Natural killer cell (primary cell): ENCODE results near the gene UAP1. TPM values are rescaled to one million over a fixed set of nuclear protein-coding genes. Genes with fewer than 3 reads are reported as not detected.
"Not testable (repeated sequence)": the region's sequence is repeated elsewhere in the genome, so short reads cannot be mapped to it uniquely, and the experiment has no call there.

Experiments
- ATAC-seq, 3 donors: fragments of 150-1000 bp in 2 of 3; fragments of 200-7000 bp in 1 of 3; cut with Tn5 transposase; 1 replicate in 1 of 3; 2 replicates in 2 of 3; pipeline ENCODE4 v1.10.0; 2021; ENCODE audit warnings: mild to moderate bottlenecking in 2 of 3, moderate library complexity in 2 of 3
- DNase-seq, 2 donors: peaks; one replicate each; pipeline versions ENCODE4 v3.0.0 to v3.0.0-alpha.2; 2013 to 2021; ENCODE audit warnings: mixed read lengths in 1 of 2
- H3K27ac ChIP-seq: one replicate; pipeline ENCODE4 v1.5.1; 2013; ENCODE audit warnings: mild to moderate bottlenecking, low read length
- H3K27me3 ChIP-seq: one replicate; pipeline ENCODE4 v1.6.1; 2013; ENCODE audit warnings: low read length; ENCODE audit not compliant: control insufficient read depth, insufficient read depth
- H3K36me3 ChIP-seq: one replicate; pipeline ENCODE4 v1.6.1; 2013; ENCODE audit warnings: low read length; ENCODE audit not compliant: control insufficient read depth, insufficient read depth
- H3K4me1 ChIP-seq: one replicate; pipeline ENCODE4 v1.6.1; 2013; ENCODE audit warnings: low read length; ENCODE audit not compliant: control insufficient read depth, insufficient read depth
- H3K4me3 ChIP-seq: one replicate; pipeline ENCODE4 v1.5.1; 2013; ENCODE audit warnings: low read length
- H3K9me3 ChIP-seq: one replicate; pipeline ENCODE4 v1.6.1; 2013; ENCODE audit warnings: low read length; ENCODE audit not compliant: control insufficient read depth, insufficient read depth
- H3K27ac Mint-ChIP-seq, 2 donors: one replicate each; pipeline ENCODE4 v1.8.0; 2022; ENCODE audit warnings: mild to moderate bottlenecking in 2 of 2, mixed read lengths in 2 of 2, moderate library complexity in 1 of 2
- H3K27me3 Mint-ChIP-seq, 2 donors: one replicate each; pipeline ENCODE4 v1.8.0; 2022; ENCODE audit warnings: low read depth in 2 of 2, mixed read lengths in 2 of 2
- H3K36me3 Mint-ChIP-seq: one replicate; pipeline ENCODE4 v1.8.0; 2022; ENCODE audit warnings: mixed read lengths
- H3K4me1 Mint-ChIP-seq, 2 donors: one replicate each; pipeline ENCODE4 v1.8.0; 2022; ENCODE audit warnings: mixed read lengths in 2 of 2
- H3K4me3 Mint-ChIP-seq: one replicate; pipeline ENCODE4 v1.8.0; 2022; ENCODE audit warnings: mild to moderate bottlenecking, moderate library complexity, mixed read lengths
- H3K9me3 Mint-ChIP-seq, 2 donors: one replicate each; pipeline ENCODE4 v1.8.0; 2022; ENCODE audit warnings: mixed read lengths in 2 of 2
- WGBS: methylation state at CpG from one replicate; pipeline ENCODE4 v1.1.7; 2013; ENCODE audit warnings: missing lambda C conversion rate; ENCODE audit not compliant: insufficient coverage; 5-methylcytosine and 5-hydroxymethylcytosine counted together
- intact Hi-C: fragments of 100-400 bp; cut with micrococcal nuclease; formaldehyde crosslinking; loops from one replicate; pipeline ENCODE4 v1.14.2; 2022
- total RNA-seq, 4 donors: library from RNA; stranded (reverse); fragments of 120-200 nt in 1 of 4; gene quantifications; one replicate each; pipeline versions ENCODE4 v1.2.3 to v1.2.4, GENCODE V29; 2013 to 2022
- TF ChIP-seq, protein P1 (sequence below): fragments of 200-600 bp; IDR thresholded peaks from one replicate; pipeline ENCODE4 v1.8.0; 2022; ENCODE audit warnings: antibody characterized with exemption

Gene UAP1
- total RNA-seq, 3 donors from 2014 or later (not counting 1 experiment from before 2014, with no cell fraction given): 69.2 to 109 (median 74.2) TPM

DNA sequence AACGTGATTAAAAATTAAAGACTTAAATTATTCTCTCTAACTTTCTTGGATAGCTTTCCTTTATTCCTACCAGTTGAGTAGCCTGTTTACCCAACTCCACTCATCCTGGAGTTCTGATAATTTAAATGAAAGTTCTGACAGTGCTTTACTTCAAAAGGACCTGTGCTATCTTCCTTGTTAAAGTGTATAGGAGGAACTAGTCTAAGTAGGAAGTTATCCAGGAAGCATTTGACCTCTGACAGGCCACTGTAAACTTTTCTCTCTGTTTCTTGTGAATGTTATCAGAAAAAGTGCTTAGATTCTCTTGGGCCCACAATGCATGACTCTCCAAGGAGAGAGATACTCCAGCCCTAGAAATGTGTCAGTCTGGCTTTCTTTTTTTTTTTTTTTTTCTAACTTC, 9.2 kb downstream of the UAP1 start:
- no peak overlapping the region for H3K4me3 ChIP-seq
- H3K4me1 ChIP-seq: no peaks in the 10 kb centered on the region
- WGBS: no CpG with 5 or more reads among the region's 1 CpG
- no peak overlapping the region for H3K4me3 Mint-ChIP-seq
- ATAC-seq: no peak
- H3K27ac ChIP-seq: no peak overlapping the region
- H3K36me3 ChIP-seq: no peaks in the 10 kb centered on the region
- peaks cover 37 to 43% of the 10 kb centered on the region in 2 donors for H3K4me1 Mint-ChIP-seq
- intact Hi-C loops: no loop called here
- TF ChIP-seq, protein P1, sequence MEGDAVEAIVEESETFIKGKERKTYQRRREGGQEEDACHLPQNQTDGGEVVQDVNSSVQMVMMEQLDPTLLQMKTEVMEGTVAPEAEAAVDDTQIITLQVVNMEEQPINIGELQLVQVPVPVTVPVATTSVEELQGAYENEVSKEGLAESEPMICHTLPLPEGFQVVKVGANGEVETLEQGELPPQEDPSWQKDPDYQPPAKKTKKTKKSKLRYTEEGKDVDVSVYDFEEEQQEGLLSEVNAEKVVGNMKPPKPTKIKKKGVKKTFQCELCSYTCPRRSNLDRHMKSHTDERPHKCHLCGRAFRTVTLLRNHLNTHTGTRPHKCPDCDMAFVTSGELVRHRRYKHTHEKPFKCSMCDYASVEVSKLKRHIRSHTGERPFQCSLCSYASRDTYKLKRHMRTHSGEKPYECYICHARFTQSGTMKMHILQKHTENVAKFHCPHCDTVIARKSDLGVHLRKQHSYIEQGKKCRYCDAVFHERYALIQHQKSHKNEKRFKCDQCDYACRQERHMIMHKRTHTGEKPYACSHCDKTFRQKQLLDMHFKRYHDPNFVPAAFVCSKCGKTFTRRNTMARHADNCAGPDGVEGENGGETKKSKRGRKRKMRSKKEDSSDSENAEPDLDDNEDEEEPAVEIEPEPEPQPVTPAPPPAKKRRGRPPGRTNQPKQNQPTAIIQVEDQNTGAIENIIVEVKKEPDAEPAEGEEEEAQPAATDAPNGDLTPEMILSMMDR: no peak
- H3K36me3 Mint-ChIP-seq: peaks cover 14% of the 10 kb centered on the region
- no peaks in the 10 kb centered on the region for H3K9me3 ChIP-seq
- H3K27ac Mint-ChIP-seq: no peak overlapping the region
- no peak for DNase-seq
- no peaks in the 10 kb centered on the region for H3K9me3 Mint-ChIP-seq
- no peaks in the 10 kb centered on the region for H3K27me3 Mint-ChIP-seq
- H3K27me3 ChIP-seq: no peaks in the 10 kb centered on the region

DNA sequence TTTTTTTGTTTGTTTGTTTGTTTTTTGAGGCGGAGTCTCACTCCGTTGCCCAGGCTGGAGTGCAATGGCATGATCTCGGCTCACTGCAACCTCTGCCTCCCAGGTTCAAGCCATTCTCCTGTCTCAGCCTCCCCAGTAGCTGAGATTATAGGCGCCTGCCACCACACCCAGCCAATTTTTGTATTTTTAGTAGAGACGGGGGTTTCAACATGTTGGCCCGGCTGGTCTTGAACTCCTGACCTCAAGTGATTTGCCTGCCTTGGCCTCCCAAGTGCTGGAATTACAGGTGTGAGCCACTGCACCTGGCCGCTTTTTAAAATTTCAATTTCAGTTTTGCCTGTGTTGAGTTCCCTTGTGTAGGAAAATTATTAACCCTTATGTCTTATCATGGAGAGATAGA, 9.6 kb downstream of the UAP1 start:
- H3K4me1 ChIP-seq, H3K9me3 ChIP-seq, DNase-seq, H3K4me3 ChIP-seq, intact Hi-C loops, H3K36me3 ChIP-seq, H3K9me3 Mint-ChIP-seq, H3K4me3 Mint-ChIP-seq, H3K27ac ChIP-seq, H3K27me3 ChIP-seq, H3K27me3 Mint-ChIP-seq, ATAC-seq: not testable (repeated sequence)
- 98% methylated on average over 7 of the region's 7 CpGs for WGBS
- Mint-ChIP-seq H3K36me3 (peaks cover 14% of the 10 kb centered on the region), H3K4me1 (peaks cover 33 to 39% of the 10 kb centered on the region in 2 donors), H3K27ac (peak overlapping the region in 1 of 2 donors; percentile 4)

DNA sequence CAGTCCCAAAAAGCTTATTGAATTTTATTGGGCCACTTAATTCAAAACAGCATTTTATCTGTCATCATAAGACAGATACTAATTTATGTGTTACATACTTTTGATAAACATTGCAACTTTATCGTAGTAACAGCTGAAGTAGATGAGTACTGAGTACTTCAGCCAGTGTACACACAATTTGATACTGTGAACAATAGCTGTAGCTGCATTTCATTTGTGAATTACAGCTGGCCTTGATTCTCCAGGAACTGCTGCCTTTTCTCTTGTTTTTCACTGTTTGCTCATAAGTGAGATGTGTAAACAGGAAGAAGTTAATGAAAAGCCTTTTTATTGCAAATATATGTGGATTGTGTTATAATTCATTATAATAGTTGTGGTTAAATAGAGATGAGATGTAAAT, 10.2 kb downstream of the UAP1 start:
- Mint-ChIP-seq H3K27me3 (no peaks in the 10 kb centered on the region), H3K9me3 (no peaks in the 10 kb centered on the region), H3K36me3 (peaks cover 14% of the 10 kb centered on the region), H3K27ac (peak overlapping the region in 1 of 2 donors; percentile 10), H3K4me1 (peaks cover 32 to 33% of the 10 kb centered on the region in 2 donors), H3K4me3 (no peak overlapping the region)
- intact Hi-C loops: no loop called here
- ATAC-seq (no peak), DNase-seq (no peak)
- Histone ChIP-seq H3K27me3 (no peaks in the 10 kb centered on the region), H3K27ac (no peak overlapping the region), H3K36me3 (peaks cover 2% of the 10 kb centered on the region), H3K9me3 (no peaks in the 10 kb centered on the region), H3K4me1 (no peaks in the 10 kb centered on the region), H3K4me3 (no peak overlapping the region)
- WGBS: 100% methylated on average over 1 of the region's 1 CpG
- TF ChIP-seq, protein P1: no peak

DNA sequence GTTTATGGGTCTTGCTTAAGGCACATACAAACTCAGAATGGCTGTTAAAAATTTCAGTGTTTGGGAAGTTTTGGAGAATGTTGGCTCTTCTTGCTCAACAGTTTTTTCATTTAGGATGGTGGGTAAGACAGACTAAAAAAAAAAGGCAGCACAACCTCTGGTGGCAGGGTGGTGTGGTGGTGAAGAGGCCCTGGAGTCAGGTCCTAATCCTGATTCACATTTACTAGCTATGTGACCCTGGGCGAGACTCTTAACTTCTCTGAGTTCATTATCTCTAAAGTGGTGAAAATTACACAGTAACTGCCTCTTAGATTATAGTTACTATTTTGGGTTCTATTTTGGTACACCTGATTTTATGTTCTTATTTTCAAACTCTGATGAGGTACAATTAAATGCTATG, 11.6 kb downstream of the UAP1 start:
- Histone ChIP-seq H3K36me3 (peaks cover 6% of the 10 kb centered on the region), H3K4me1 (no peaks in the 10 kb centered on the region), H3K9me3 (no peaks in the 10 kb centered on the region), H3K27me3 (no peaks in the 10 kb centered on the region), H3K27ac (no peak overlapping the region), H3K4me3 (no peak overlapping the region)
- no peak overlapping the region for H3K4me3 Mint-ChIP-seq
- DNase-seq (no peak), ATAC-seq (no peak)
- peaks cover 11% of the 10 kb centered on the region for H3K36me3 Mint-ChIP-seq
- TF ChIP-seq, protein P1: no peak
- WGBS: no CpG with 5 or more reads among the region's 1 CpG
- H3K27ac Mint-ChIP-seq: peak overlapping the region in 1 of 2 donors; percentile 53
- H3K4me1 Mint-ChIP-seq: peaks cover 25 to 27% of the 10 kb centered on the region in 2 donors
- H3K9me3 Mint-ChIP-seq: no peaks in the 10 kb centered on the region
- intact Hi-C loops: no loop called here
- H3K27me3 Mint-ChIP-seq: no peaks in the 10 kb centered on the region
